Neural progenitor cell (in vitro differentiated cells): ENCODE measurements around the gene SFMBT2. TPM values are rescaled to one million over a fixed set of nuclear protein-coding genes. Genes with fewer than 3 reads are reported as not detected.

Experiments used
- DNase-seq: peaks from one replicate; pipeline ENCODE4 v3.0.0-alpha.2; 2016; ENCODE audit warnings: low spot score
- H2AFZ ChIP-seq: fragments of 200-600 bp; sonication (generic); replicated peaks from 2 replicates; pipeline ENCODE4 v1.6.1; 2016; ENCODE audit warnings: antibody characterized with exemption
- H3F3A ChIP-seq: fragments of 200-600 bp; sonication (generic); 2 replicates; pipeline ENCODE4 v1.6.1; 2016; ENCODE audit warnings: antibody characterized with exemption, low read depth
- H3K27ac ChIP-seq: fragments of 200-600 bp; sonication (generic); 2 replicates; pipeline ENCODE4 v1.5.1; 2016; ENCODE audit warnings: mild to moderate bottlenecking
- H3K27me3 ChIP-seq: fragments of 200-600 bp; sonication (generic); 2 replicates; pipeline ENCODE4 v1.6.1; 2016; ENCODE audit warnings: mild to moderate bottlenecking, moderate library complexity
- H3K36me3 ChIP-seq: fragments of 200-600 bp; sonication (generic); 2 replicates; pipeline ENCODE4 v1.5.1; 2016
- H3K4me1 ChIP-seq: fragments of 200-600 bp; sonication (generic); 2 replicates; pipeline ENCODE4 v1.6.1; 2016; ENCODE audit warnings: mixed run types
- H3K4me2 ChIP-seq: fragments of 200-600 bp; sonication (generic); 2 replicates; pipeline ENCODE4 v1.6.1; 2016
- H3K4me3 ChIP-seq: fragments of 200-600 bp; sonication (generic); 2 replicates; pipeline ENCODE4 v1.5.1; 2016
- H3K79me2 ChIP-seq: fragments of 200-600 bp; sonication (generic); 2 replicates; pipeline ENCODE4 v1.6.1; 2016; ENCODE audit warnings: low read depth
- H3K9ac ChIP-seq: fragments of 200-600 bp; sonication (generic); 2 replicates; pipeline ENCODE4 v1.6.1; 2016
- H3K9me3 ChIP-seq: fragments of 200-600 bp; sonication (generic); 2 replicates; pipeline ENCODE4 v1.5.1; 2016; ENCODE audit warnings: low read depth
- H4K20me1 ChIP-seq: fragments of 200-600 bp; sonication (generic); 2 replicates; pipeline ENCODE4 v1.6.1; 2016; ENCODE audit warnings: low read depth
- H3K27ac Mint-ChIP-seq: 3 replicates; pipeline ENCODE4 v1.8.0; 2021; ENCODE audit warnings: mixed read lengths
- H3K27me3 Mint-ChIP-seq: 2 replicates; pipeline ENCODE4 v1.8.0; 2022; ENCODE audit warnings: low read depth, mild to moderate bottlenecking, inconsistent platforms, moderate library complexity, mixed read lengths; ENCODE audit not compliant: insufficient read depth
- H3K36me3 Mint-ChIP-seq: 3 replicates; pipeline ENCODE4 v1.8.0; 2021; ENCODE audit warnings: mixed read lengths
- H3K4me1 Mint-ChIP-seq: 3 replicates; pipeline ENCODE4 v1.8.0; 2021; ENCODE audit warnings: mixed read lengths
- H3K4me3 Mint-ChIP-seq: 3 replicates; pipeline ENCODE4 v1.8.0; 2021; ENCODE audit warnings: mild to moderate bottlenecking, moderate library complexity, mixed read lengths
- H3K9me3 Mint-ChIP-seq: 3 replicates; pipeline ENCODE4 v1.8.0; 2020; ENCODE audit warnings: mixed read lengths
- EZH2 ChIP-seq: fragments of 200-600 bp; sonication (generic); IDR thresholded peaks from 2 replicates; pipeline ENCODE4 v1.6.1; 2017; ENCODE audit warnings: antibody characterized with exemption, mild to moderate bottlenecking, moderate library complexity
- EZH2phosphoT487 ChIP-seq: fragments of 200-600 bp; sonication (generic); IDR thresholded peaks from 2 replicates; pipeline ENCODE4 v1.6.1; 2017; ENCODE audit warnings: antibody characterized with exemption
- total RNA-seq: library from RNA; depleted of rRNA; stranded (reverse); fragments of >200 nt; gene quantifications from 2 replicates; pipeline ENCODE4 v1.2.3, GENCODE V29; 2015; ENCODE audit warnings: low replicate concordance
- TF ChIP-seq, protein P1 (sequence below): fragments of 200-600 bp; sonication (generic); IDR thresholded peaks from 2 replicates; pipeline ENCODE4 v1.5.1; 2017; ENCODE audit warnings: antibody characterized with exemption, mild to moderate bottlenecking

SFMBT2 gene
- total RNA-seq, 1 donor from 2014 or later = 1.8 TPM

DNA sequence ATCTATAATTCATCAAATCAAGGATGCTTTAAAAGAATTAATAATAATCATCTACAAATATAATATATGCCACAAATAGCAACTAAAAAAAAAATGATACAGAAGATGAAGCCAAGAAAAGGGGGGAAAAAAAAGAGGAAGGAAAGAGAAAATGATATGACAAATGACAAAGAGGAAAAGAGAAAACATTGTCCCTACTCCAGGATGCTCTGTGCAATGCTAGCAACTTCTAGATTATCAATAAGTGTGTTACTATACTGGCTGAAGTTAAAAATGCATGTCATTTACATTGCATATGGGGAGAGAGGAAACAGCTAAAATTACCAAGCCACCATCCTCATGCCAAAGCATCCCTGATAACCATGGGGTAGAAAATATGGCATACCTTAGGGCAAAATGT, 104.2 kb downstream of the SFMBT2 start:
- Histone ChIP-seq H3K36me3 (no peaks in the 10 kb centered on the region), H3K9ac (no peak overlapping the region), H4K20me1 (no peaks in the 10 kb centered on the region), H3K9me3 (no peaks in the 10 kb centered on the region), H3K4me3 (no peak overlapping the region), H3K4me1 (no peaks in the 10 kb centered on the region), H3F3A (no peaks in the 10 kb centered on the region), H3K4me2 (no peak overlapping the region), H2AFZ (no peak overlapping the region), H3K27me3 (no peaks in the 10 kb centered on the region), H3K27ac (no peak overlapping the region), H3K79me2 (no peaks in the 10 kb centered on the region)
- H3K9me3 Mint-ChIP-seq = peaks cover 11% of the 10 kb centered on the region
- no peak overlapping the region for H3K4me3 Mint-ChIP-seq
- no peak for TF ChIP-seq EZH2
- no peak for TF ChIP-seq EZH2phosphoT487
- TF ChIP-seq, protein P1, sequence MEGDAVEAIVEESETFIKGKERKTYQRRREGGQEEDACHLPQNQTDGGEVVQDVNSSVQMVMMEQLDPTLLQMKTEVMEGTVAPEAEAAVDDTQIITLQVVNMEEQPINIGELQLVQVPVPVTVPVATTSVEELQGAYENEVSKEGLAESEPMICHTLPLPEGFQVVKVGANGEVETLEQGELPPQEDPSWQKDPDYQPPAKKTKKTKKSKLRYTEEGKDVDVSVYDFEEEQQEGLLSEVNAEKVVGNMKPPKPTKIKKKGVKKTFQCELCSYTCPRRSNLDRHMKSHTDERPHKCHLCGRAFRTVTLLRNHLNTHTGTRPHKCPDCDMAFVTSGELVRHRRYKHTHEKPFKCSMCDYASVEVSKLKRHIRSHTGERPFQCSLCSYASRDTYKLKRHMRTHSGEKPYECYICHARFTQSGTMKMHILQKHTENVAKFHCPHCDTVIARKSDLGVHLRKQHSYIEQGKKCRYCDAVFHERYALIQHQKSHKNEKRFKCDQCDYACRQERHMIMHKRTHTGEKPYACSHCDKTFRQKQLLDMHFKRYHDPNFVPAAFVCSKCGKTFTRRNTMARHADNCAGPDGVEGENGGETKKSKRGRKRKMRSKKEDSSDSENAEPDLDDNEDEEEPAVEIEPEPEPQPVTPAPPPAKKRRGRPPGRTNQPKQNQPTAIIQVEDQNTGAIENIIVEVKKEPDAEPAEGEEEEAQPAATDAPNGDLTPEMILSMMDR = no peak
- no peak overlapping the region for H3K27ac Mint-ChIP-seq
- H3K27me3 Mint-ChIP-seq = no peaks in the 10 kb centered on the region
- H3K36me3 Mint-ChIP-seq = peaks cover 4% of the 10 kb centered on the region
- no peak for DNase-seq
- peaks cover 12% of the 10 kb centered on the region for H3K4me1 Mint-ChIP-seq

DNA sequence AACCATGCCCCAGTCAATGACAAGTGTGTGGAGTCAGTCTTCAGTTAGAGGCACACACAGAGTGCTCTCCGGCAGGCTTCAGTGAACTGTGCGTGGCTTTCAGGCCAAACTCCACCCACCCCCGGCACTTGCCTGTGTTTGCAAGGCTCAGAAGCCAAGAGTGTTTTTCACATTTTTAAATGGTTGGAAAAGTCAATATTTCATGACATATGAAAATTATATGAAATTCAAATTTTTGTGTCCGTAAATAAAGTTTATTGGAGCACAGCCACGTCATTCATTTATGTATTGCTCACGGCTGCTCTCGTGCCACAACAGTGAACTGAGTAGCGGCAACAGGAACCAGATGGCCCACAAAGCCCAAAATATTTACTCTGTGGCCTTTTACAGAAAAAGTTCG, 104.7 kb downstream of the SFMBT2 start:
- Histone ChIP-seq H3K4me1 (no peaks in the 10 kb centered on the region), H3K9me3 (no peaks in the 10 kb centered on the region), H3K79me2 (no peaks in the 10 kb centered on the region), H3K4me2 (no peak overlapping the region), H3K27me3 (no peaks in the 10 kb centered on the region), H3K27ac (no peak overlapping the region), H3K9ac (no peak overlapping the region), H3K36me3 (no peaks in the 10 kb centered on the region), H3K4me3 (no peak overlapping the region), H4K20me1 (no peaks in the 10 kb centered on the region), H2AFZ (no peak overlapping the region), H3F3A (no peaks in the 10 kb centered on the region)
- no peak for DNase-seq
- H3K27ac Mint-ChIP-seq = no peak overlapping the region
- no peaks in the 10 kb centered on the region for H3K27me3 Mint-ChIP-seq
- TF ChIP-seq EZH2 (no peak), EZH2phosphoT487 (no peak)
- TF ChIP-seq, protein P1 = no peak
- H3K4me1 Mint-ChIP-seq = peaks cover 12% of the 10 kb centered on the region
- peaks cover 11% of the 10 kb centered on the region for H3K9me3 Mint-ChIP-seq
- peaks cover 4% of the 10 kb centered on the region for H3K36me3 Mint-ChIP-seq
- no peak overlapping the region for H3K4me3 Mint-ChIP-seq

DNA sequence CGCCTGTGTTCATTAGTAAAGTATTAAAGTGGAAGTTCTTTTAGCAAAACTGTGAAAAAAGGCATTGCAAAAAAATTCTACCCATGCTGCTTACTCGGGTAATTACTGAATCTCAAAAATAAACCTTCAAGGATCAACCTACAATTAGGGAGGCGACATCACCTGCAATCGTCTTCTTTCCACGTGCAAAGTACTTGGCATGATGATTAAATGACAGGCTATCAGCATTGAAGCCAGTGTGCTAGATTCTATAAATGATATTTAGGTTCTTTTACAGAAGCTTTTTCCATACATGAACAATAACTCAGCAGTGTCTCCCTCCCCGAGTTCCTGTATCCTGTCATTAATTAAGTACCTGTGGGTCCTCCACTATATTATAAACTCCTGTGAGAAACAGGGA, 105.8 kb downstream of the SFMBT2 start:
- H3K36me3 Mint-ChIP-seq = peaks cover 4% of the 10 kb centered on the region
- Histone ChIP-seq H3K36me3 (no peaks in the 10 kb centered on the region), H3K79me2 (no peaks in the 10 kb centered on the region), H3K4me1 (no peaks in the 10 kb centered on the region), H3K9ac (no peak overlapping the region), H3K4me3 (no peak overlapping the region), H3K9me3 (no peaks in the 10 kb centered on the region), H3K4me2 (no peak overlapping the region), H3F3A (no peaks in the 10 kb centered on the region), H2AFZ (no peak overlapping the region), H3K27me3 (no peaks in the 10 kb centered on the region), H3K27ac (no peak overlapping the region), H4K20me1 (no peaks in the 10 kb centered on the region)
- no peak overlapping the region for H3K4me3 Mint-ChIP-seq
- H3K27me3 Mint-ChIP-seq = no peaks in the 10 kb centered on the region
- H3K4me1 Mint-ChIP-seq = peaks cover 18% of the 10 kb centered on the region
- peaks cover 11% of the 10 kb centered on the region for H3K9me3 Mint-ChIP-seq
- no peak for DNase-seq
- no peak for TF ChIP-seq EZH2phosphoT487
- TF ChIP-seq, protein P1 = no peak
- no peak overlapping the region for H3K27ac Mint-ChIP-seq

DNA sequence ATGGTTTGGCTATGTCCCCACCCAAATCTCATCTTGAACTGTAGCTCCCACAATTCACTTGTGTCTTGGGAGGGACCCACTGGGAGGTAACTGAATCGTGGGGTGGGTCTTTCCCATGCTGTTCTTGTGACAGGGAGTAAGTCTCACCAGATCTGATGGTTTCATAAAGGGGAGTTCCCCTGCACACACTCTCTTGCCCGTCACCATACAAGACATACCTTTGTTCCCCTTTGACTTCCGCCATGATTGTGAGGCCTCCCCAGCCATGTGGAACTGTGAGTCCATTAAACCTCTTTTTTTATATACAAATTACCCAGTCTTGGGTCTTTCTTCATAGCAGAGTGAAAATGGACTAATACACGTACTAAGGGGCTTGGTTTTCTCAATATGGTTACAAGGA, 106.7 kb downstream of the SFMBT2 start:
- Histone ChIP-seq H3K4me2 (no peak overlapping the region), H3K27me3 (no peaks in the 10 kb centered on the region), H3K9ac (no peak overlapping the region), H3F3A (no peaks in the 10 kb centered on the region), H2AFZ (no peak overlapping the region), H3K79me2 (no peaks in the 10 kb centered on the region), H4K20me1 (no peaks in the 10 kb centered on the region), H3K27ac (no peak overlapping the region), H3K9me3 (no peaks in the 10 kb centered on the region), H3K4me1 (no peaks in the 10 kb centered on the region), H3K36me3 (no peaks in the 10 kb centered on the region), H3K4me3 (no peak overlapping the region)
- Mint-ChIP-seq H3K9me3 (peaks cover 11% of the 10 kb centered on the region), H3K27ac (no peak overlapping the region), H3K4me1 (peaks cover 18% of the 10 kb centered on the region), H3K27me3 (no peaks in the 10 kb centered on the region), H3K4me3 (no peak overlapping the region), H3K36me3 (peaks cover 4% of the 10 kb centered on the region)
- TF ChIP-seq EZH2phosphoT487 (no peak), EZH2 (no peak)
- TF ChIP-seq, protein P1 = no peak
- DNase-seq = no peak
